HAP-1 (cell line): ENCODE data around the gene MYOD1.

ENCODE experiments used
- DNase-seq, 2 experiments: peaks; one replicate each; pipeline ENCODE4 v3.0.0-alpha.2; 2016 to 2020; ENCODE audit warnings: low spot score in 2 of 2
- H3K27me3 ChIP-seq: fragments of 250-450 bp; sonication (Bioruptor Pico); 2 replicates; pipeline ENCODE4 v1.5.1; 2020; ENCODE audit warnings: low read depth, mild to moderate bottlenecking, moderate library complexity
- H3K36me3 ChIP-seq: fragments of 250-450 bp; sonication (Bioruptor Pico); replicated peaks from 2 replicates; pipeline ENCODE4 v1.5.1; 2020; ENCODE audit warnings: mild to moderate bottlenecking
- H3K4me1 ChIP-seq: fragments of 250-450 bp; sonication (Bioruptor Pico); 2 replicates; pipeline ENCODE4 v1.5.1; 2020; ENCODE audit warnings: mild to moderate bottlenecking
- H3K4me3 ChIP-seq: fragments of 250-450 bp; sonication (Bioruptor Pico); 2 replicates; pipeline ENCODE4 v1.5.1; 2020; ENCODE audit warnings: mild to moderate bottlenecking, moderate library complexity
- H3K9me3 ChIP-seq: fragments of 250-450 bp; sonication (Bioruptor Pico); 2 replicates; pipeline ENCODE4 v1.5.1; 2020; ENCODE audit warnings: mild to moderate bottlenecking, moderate library complexity
- in situ Hi-C: fragments of 300-500 bp; cut with MboI; formaldehyde crosslinking; loops from 3 replicates; pipeline ENCODE4 v1.14.3; 2020; ENCODE audit warnings: low sequenced_read_pairs, inconsistent platforms, mixed read lengths

The MYOD1 gene

GRCh38 chr11:17744151-17744940 lies 25.0 kb downstream of the MYOD1 start:
- DNase-seq, result no peak
- Histone ChIP-seq H3K27me3 (no peaks in the 10 kb centered on the region), H3K4me1 (no peaks in the 10 kb centered on the region), H3K36me3 (no peaks in the 10 kb centered on the region), H3K9me3 (no peaks in the 10 kb centered on the region), H3K4me3 (no peak overlapping the region)
- in situ Hi-C loops, result no loop called here

DNA sequence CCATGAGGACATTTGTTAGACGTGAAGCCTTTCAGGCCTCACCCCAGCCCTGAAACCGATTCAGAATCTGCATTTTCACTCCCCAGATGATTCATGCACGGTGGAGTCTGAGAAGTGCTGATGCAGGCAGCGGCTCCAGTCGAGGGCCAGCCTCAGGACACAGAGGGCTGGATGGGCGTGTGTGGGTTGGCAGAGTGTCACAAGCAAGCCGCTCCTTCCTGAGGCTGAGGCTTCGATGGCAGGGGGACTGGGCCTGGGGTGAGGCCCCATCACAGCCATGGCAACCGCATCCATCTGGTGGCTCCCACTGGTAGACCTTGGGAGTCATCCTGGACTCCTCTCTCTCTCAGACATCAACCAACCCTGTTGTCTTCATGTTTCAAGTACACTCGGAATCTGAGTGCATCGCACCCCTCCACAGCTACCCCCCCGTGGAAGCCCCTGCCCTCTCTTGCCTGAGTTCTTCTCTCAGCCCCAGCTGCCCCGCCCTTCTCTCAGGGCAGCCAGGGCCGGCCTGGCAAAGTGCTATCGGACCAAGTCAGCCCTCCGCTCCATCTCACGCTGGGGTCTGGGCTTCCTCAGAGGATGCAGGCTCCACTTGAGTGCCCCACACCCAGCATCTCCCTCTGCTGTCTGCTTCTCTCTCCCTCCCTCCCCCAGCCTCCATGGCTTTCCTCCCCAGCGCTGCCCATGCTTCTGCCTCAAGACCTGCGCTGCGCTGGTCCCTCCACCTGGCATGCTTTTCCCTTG lies 25.8 kb downstream of the MYOD1 start:
- in situ Hi-C loops, result no loop called here
- H3K9me3 ChIP-seq, result no peaks in the 10 kb centered on the region

DNA sequence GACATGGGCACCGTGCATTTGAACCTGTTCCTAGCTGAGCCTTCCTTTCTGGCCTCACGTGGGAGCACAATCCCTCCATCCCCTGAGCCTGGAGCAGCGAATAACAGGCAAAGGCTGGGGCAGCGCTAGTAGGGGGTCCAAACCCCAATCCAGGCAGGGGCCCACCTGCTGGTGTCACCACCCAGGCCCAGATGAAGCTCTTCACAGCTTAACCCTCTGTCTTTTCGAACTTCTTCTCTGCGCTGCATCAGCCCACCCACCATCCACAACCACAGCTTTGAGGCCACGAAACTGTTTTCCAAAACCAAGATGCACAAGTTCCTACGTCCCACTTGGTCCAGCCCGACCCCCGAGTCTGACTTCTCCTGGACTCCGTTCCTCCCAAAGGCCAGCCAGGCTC lies 26.7 kb downstream of the MYOD1 start:
- H3K27me3 ChIP-seq, result no peaks in the 10 kb centered on the region

More for the DNA sequence above, 25.8 kb downstream of the MYOD1 start:
- Histone ChIP-seq H3K36me3 (no peaks in the 10 kb centered on the region), H3K27me3 (no peaks in the 10 kb centered on the region), H3K4me3 (no peak overlapping the region), H3K4me1 (no peaks in the 10 kb centered on the region)
- DNase-seq, result no peak

DNA sequence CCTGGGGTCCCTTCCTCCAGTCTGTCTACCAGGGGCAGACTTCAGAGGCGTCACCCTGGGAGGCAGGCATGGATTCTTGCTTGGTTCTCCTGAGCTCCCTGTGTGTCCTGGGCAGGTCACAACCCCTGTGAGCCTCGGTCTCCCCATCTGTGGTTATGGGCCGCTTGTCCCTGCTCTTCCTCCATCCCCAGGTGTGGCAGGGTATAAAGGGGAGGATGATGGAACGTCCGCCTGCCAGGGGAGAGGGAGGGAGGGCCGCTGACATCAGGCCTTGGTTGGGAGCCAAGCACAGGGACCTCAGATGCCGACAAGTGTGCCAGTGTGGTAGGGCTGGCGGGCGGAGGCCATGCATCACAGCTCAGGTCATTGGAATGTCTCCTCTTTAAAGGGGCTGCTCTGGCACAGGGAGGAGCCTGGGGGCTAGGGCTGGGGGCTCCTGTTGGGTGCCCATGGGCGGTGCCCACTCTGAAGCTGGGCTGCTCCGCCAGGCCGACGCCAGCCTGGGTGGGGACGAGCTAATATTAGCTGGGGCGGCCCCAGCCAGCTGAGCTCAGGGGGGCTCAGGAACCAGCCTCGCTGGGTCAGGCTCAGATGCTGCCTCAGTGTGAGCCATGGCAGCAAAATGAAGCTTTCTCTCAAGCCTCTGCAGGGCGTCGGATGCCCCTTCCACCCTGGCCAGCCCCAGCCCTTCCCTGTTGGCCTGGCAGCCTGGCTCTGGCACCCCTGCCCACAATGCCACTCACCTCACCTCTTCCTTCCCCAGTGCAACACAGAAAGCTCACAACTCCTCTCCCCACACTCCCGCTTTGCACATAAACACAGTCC lies 28.0 kb downstream of the MYOD1 start:
- no peak for DNase-seq

More for the DNA sequence above, 26.7 kb downstream of the MYOD1 start:
- in situ Hi-C loops, result no loop called here
- no peak for DNase-seq
- Histone ChIP-seq H3K4me1 (no peaks in the 10 kb centered on the region), H3K9me3 (no peaks in the 10 kb centered on the region), H3K4me3 (no peak overlapping the region), H3K36me3 (no peaks in the 10 kb centered on the region)

GRCh38 chr11:17748044-17748443 lies 28.7 kb downstream of the MYOD1 start:
- Histone ChIP-seq H3K4me1 (no peaks in the 10 kb centered on the region), H3K9me3 (no peaks in the 10 kb centered on the region), H3K36me3 (no peaks in the 10 kb centered on the region), H3K4me3 (no peak overlapping the region), H3K27me3 (no peaks in the 10 kb centered on the region)
- DNase-seq, result no peak
- in situ Hi-C loops, result no loop called here

More for the DNA sequence above, 28.0 kb downstream of the MYOD1 start:
- H3K27me3 ChIP-seq, result no peaks in the 10 kb centered on the region
- no peak overlapping the region for H3K4me3 ChIP-seq
- in situ Hi-C loops, result no loop called here
- H3K36me3 ChIP-seq, result no peaks in the 10 kb centered on the region
- no peaks in the 10 kb centered on the region for H3K4me1 ChIP-seq
- H3K9me3 ChIP-seq, result no peaks in the 10 kb centered on the region

GRCh38 chr11:17748761-17749721 lies 29.7 kb downstream of the MYOD1 start:
- Histone ChIP-seq H3K9me3 (no peaks in the 10 kb centered on the region), H3K4me3 (no peak overlapping the region), H3K4me1 (no peaks in the 10 kb centered on the region), H3K27me3 (no peaks in the 10 kb centered on the region), H3K36me3 (no peaks in the 10 kb centered on the region)
- no peak for DNase-seq
- in situ Hi-C loops, result no loop called here

DNA sequence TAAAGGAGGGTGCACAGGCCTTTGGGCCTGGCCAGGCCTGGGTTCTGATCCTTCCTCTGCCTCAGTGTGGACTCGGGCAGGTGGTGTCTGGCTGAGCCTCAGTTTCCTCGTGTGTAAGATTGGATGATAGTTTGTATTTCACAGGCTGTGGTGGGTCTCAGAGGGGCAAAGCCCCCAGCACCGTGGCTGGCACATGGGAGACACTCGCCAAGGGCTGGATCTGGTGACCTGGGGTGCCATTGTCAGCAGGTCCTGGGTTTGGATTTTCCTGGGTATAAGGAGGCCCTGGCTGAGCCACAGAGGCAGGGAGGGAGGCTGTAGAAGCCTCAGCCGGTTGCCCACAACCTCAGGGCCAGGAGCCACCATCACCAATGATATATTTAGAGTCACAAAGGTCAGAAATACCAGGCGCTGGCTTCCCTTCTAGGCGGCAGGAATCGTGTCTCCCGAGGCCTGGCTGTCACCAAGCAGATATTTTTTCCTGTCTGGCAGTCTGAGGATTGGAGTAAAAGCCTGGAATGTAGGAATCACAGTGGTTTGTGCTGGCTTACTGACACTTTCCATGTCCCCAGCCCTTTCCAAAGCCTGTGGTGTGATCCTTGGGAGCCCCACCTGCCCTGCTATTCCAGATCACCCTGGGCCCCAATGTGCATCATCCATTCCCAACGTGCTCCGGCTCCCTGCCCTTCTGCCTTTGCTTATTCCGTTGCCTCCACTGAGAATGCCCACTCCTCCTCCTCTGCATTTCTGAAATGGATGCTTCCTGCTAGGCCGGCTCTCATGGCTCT lies 30.8 kb downstream of the MYOD1 start:
- in situ Hi-C loops, result no loop called here
- no peaks in the 10 kb centered on the region for H3K36me3 ChIP-seq
- no peak overlapping the region for H3K4me3 ChIP-seq
- DNase-seq, result no peak
- no peaks in the 10 kb centered on the region for H3K9me3 ChIP-seq
- H3K4me1 ChIP-seq, result no peaks in the 10 kb centered on the region
- no peaks in the 10 kb centered on the region for H3K27me3 ChIP-seq

DNA sequence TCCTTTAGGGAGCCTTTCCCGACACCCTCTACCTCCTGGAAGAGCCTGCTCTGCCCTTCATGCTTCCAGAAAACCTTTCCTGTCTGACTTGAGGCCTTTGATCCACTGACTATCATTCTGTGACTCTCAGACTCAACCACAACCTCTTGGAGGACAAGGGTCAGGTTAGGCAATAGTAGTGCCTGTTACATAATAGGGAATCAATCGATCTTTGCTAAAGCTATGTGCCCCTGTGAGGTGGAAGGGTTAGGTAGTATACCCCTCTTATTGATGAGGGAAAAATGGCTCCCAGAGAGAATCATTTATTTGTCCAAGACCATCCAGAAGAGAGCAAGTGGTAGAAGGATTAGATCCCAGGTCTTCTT lies 31.4 kb downstream of the MYOD1 start:
- H3K27me3 ChIP-seq, result no peaks in the 10 kb centered on the region
- no peaks in the 10 kb centered on the region for H3K36me3 ChIP-seq
- in situ Hi-C loops, result no loop called here
- H3K9me3 ChIP-seq, result no peaks in the 10 kb centered on the region
- no peaks in the 10 kb centered on the region for H3K4me1 ChIP-seq
- DNase-seq, result no peak
- H3K4me3 ChIP-seq, result no peak overlapping the region

DNA sequence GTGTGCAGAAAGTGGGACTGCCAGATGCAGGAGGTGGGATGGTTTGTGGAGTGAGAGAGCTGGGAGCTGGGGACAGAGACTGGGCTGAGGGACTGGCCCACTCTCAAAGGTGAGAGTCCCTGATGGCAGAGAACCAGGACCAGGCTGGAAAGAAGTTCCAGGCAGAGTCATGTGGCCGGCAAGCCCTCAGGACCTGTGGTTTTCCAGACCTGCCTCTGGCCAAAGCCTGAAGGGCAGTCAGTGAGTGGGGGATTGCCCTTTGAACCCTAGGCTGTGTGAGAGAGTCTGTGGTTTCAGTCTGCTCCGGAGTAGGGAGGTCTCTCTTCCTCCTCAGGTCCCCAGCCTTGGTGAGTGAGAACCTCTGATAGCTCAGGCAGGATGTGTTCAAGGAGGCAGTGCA lies 32.2 kb downstream of the MYOD1 start:
- Histone ChIP-seq H3K36me3 (no peaks in the 10 kb centered on the region), H3K4me1 (no peaks in the 10 kb centered on the region), H3K4me3 (no peak overlapping the region), H3K27me3 (no peaks in the 10 kb centered on the region), H3K9me3 (no peaks in the 10 kb centered on the region)
- no peak for DNase-seq
- in situ Hi-C loops, result no loop called here

- H3K9me3 ChIP-seq, result no peaks in the 10 kb centered on the region
- no peaks in the 10 kb centered on the region for H3K36me3 ChIP-seq
- H3K27me3 ChIP-seq, result no peaks in the 10 kb centered on the region
- in situ Hi-C loops, result no loop called here
- no peaks in the 10 kb centered on the region for H3K4me1 ChIP-seq
- DNase-seq, result no peak
- H3K4me3 ChIP-seq, result no peak overlapping the region
These were observed 32.8 kb downstream of the MYOD1 start for GRCh38 chr11:17752144-17752543.

- no peaks in the 10 kb centered on the region for H3K4me1 ChIP-seq
- in situ Hi-C loops, result no loop called here
These were observed 33.8 kb downstream of the MYOD1 start for GRCh38 chr11:17753153-17753552.

GRCh38 chr11:17753641-17754040 lies 34.3 kb downstream of the MYOD1 start:
- DNase-seq, result no peak
- Histone ChIP-seq H3K4me1 (no peaks in the 10 kb centered on the region), H3K4me3 (no peak overlapping the region), H3K9me3 (no peaks in the 10 kb centered on the region), H3K36me3 (no peaks in the 10 kb centered on the region), H3K27me3 (no peaks in the 10 kb centered on the region)
- in situ Hi-C loops, result no loop called here

More at GRCh38 chr11:17753153-17753552, 33.8 kb downstream of the MYOD1 start:
- H3K27me3 ChIP-seq, result no peaks in the 10 kb centered on the region
- DNase-seq, result no peak
- H3K36me3 ChIP-seq, result no peaks in the 10 kb centered on the region
- H3K9me3 ChIP-seq, result no peaks in the 10 kb centered on the region
- no peak overlapping the region for H3K4me3 ChIP-seq
